Stomach (tissue), 4 donors: Measurements from ENCODE around the gene CAPN8.

Source experiments
- EP300 ChIP-seq: sonication (generic); formaldehyde crosslinking; IDR thresholded peaks from one replicate; pipeline ENCODE4 v1.6.1; 2017; ENCODE audit warnings: antibody characterized with exemption
- TF ChIP-seq, protein P1 (sequence below), 7 experiments: fragments of 450-650 bp in 4 of 7; fragments of 200-600 bp in 3 of 7; sonication (generic) in 3 of 7; IDR thresholded peaks; one replicate each; pipeline ENCODE4 v1.5.1; 2016 to 2019; ENCODE audit warnings: antibody characterized with exemption in 7 of 7, control low read depth in 2 of 7, mild to moderate bottlenecking in 1 of 7

DNA sequence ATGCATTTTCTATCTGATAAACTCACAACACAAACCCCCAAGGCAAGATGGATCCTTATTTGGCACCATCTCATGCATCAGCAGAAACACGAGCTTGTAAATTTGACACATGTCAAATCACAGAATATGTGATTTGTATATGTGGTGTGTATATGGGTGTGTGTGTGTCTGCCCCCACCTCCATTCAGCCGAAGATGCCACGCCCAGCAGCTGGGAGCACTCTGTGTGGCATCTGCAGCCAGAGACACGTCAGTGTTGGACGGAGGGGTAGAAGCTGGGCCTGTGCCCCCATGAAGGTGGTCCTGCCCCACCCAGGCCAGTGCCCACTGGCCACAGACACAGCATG, 108.4 kb downstream of the CAPN8 start:
- no peak for TF ChIP-seq EP300
- TF ChIP-seq, protein P1, sequence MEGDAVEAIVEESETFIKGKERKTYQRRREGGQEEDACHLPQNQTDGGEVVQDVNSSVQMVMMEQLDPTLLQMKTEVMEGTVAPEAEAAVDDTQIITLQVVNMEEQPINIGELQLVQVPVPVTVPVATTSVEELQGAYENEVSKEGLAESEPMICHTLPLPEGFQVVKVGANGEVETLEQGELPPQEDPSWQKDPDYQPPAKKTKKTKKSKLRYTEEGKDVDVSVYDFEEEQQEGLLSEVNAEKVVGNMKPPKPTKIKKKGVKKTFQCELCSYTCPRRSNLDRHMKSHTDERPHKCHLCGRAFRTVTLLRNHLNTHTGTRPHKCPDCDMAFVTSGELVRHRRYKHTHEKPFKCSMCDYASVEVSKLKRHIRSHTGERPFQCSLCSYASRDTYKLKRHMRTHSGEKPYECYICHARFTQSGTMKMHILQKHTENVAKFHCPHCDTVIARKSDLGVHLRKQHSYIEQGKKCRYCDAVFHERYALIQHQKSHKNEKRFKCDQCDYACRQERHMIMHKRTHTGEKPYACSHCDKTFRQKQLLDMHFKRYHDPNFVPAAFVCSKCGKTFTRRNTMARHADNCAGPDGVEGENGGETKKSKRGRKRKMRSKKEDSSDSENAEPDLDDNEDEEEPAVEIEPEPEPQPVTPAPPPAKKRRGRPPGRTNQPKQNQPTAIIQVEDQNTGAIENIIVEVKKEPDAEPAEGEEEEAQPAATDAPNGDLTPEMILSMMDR (IDR thresholded peaks at IDR 0.05): no peak
